Measurements from ENCODE around the gene C2orf80. TPM values are rescaled to one million over a fixed set of nuclear protein-coding genes. Genes with fewer than 3 reads are reported as not detected.

C2orf80 gene
- polyA plus RNA-seq, 1 donor from 2014 or later = 71.5 TPM

GRCh38 chr2:208136716-208137094, 53.1 kb downstream of the C2orf80 start:
- Histone ChIP-seq H3F3A (ENCODE audit: insufficient read depth, low read length, poor library complexity, severe bottlenecking) (no peaks in the 10 kb centered on the region), H3K79me2 (replicated peaks; ENCODE audit: insufficient read depth, low read length) (no peaks in the 10 kb centered on the region), H3K4me2 (ENCODE audit: low read length) (no peak overlapping the region), H3K36me3 (ENCODE audit: insufficient read depth, low read length) (no peaks in the 10 kb centered on the region), H2AFZ (ENCODE audit: low read depth, low read length) (no peak overlapping the region), H3K27me3 (ENCODE audit: insufficient read depth, low read depth, low read length) (no peaks in the 10 kb centered on the region), H4K20me1 (ENCODE audit: insufficient read depth) (no peaks in the 10 kb centered on the region), H3K9ac (ENCODE audit: low read length) (no peak overlapping the region), H3K4me3 (ENCODE audit: low read length) (no peak overlapping the region), H3K27ac (ENCODE audit: low read length) (no peak overlapping the region), H3K9me2 (ENCODE audit: insufficient read depth, low read length) (no peaks in the 10 kb centered on the region), H3K9me3 (ENCODE audit: low read length) (no peaks in the 10 kb centered on the region)
- TF ChIP-seq TAF1 (IDR thresholded peaks at IDR 0.05; ENCODE audit: low read depth) (no peak), MXI1 (conservative IDR thresholded peaks at IDR 0.05; ENCODE audit: poor library complexity, severe bottlenecking) (no peak), EP300 (conservative IDR thresholded peaks at IDR 0.05; ENCODE audit: poor library complexity, severe bottlenecking) (no peak), RAD21 (conservative IDR thresholded peaks at IDR 0.05) (no peak), SMC3 (conservative IDR thresholded peaks at IDR 0.05; ENCODE audit: poor library complexity) (no peak), POLR2AphosphoS5 (IDR thresholded peaks at IDR 0.05) (no peak), EZH2 (IDR thresholded peaks at IDR 0.05; ENCODE audit: borderline replicate concordance, insufficient read depth, low read length, poor library complexity, severe bottlenecking) (no peak), CTCF (IDR thresholded peaks at IDR 0.05; ENCODE audit: poor library complexity, severe bottlenecking) (no peak), REST (IDR thresholded peaks at IDR 0.05; ENCODE audit: borderline replicate concordance) (no peak)

GRCh38 chr2:208135794-208136715, 53.8 kb downstream of the C2orf80 start:
- no peak overlapping the region for H3K9ac ChIP-seq (ENCODE audit: low read length)
- no peak overlapping the region for H2AFZ ChIP-seq (ENCODE audit: low read depth, low read length)
- H3K4me3 ChIP-seq (ENCODE audit: low read length) = no peak overlapping the region
- H3F3A ChIP-seq (ENCODE audit: insufficient read depth, low read length, poor library complexity, severe bottlenecking) = no peaks in the 10 kb centered on the region
- H3K9me3 ChIP-seq (ENCODE audit: low read length) = no peaks in the 10 kb centered on the region
- H3K4me2 ChIP-seq (ENCODE audit: low read length) = no peak overlapping the region
- H3K79me2 ChIP-seq (replicated peaks; ENCODE audit: insufficient read depth, low read length) = no peaks in the 10 kb centered on the region
- no peaks in the 10 kb centered on the region for H3K27me3 ChIP-seq (ENCODE audit: insufficient read depth, low read depth, low read length)
- TF ChIP-seq TAF1 (IDR thresholded peaks at IDR 0.05; ENCODE audit: low read depth) (no peak), MXI1 (conservative IDR thresholded peaks at IDR 0.05; ENCODE audit: poor library complexity, severe bottlenecking) (no peak), EP300 (conservative IDR thresholded peaks at IDR 0.05; ENCODE audit: poor library complexity, severe bottlenecking) (no peak)
- H4K20me1 ChIP-seq (ENCODE audit: insufficient read depth) = no peaks in the 10 kb centered on the region
- no peak overlapping the region for H3K27ac ChIP-seq (ENCODE audit: low read length)
- no peaks in the 10 kb centered on the region for H3K9me2 ChIP-seq (ENCODE audit: insufficient read depth, low read length)
- H3K36me3 ChIP-seq (ENCODE audit: insufficient read depth, low read length) = no peaks in the 10 kb centered on the region

Data from neural cell (in vitro differentiated cells).